HepG2 (cell line): ENCODE measurements around the gene NOL4L. TPM values are rescaled to one million over a fixed set of nuclear protein-coding genes. Genes with fewer than 3 reads are reported as not detected.

Source experiments
- ARNTL ChIP-seq: sonication (generic); formaldehyde crosslinking; IDR thresholded peaks from 2 replicates; pipeline ENCODE4 v1.4.0; 2020; ENCODE audit warnings: mild to moderate bottlenecking, missing genetic modification reagents
- BCL6 ChIP-seq: IDR thresholded peaks from 2 replicates; pipeline ENCODE4 v1.6.1; 2016; ENCODE audit warnings: missing genetic modification reagents, missing compliant biosample characterization
- CAMTA2 ChIP-seq: sonication (generic); formaldehyde crosslinking; IDR thresholded peaks from 2 replicates; pipeline ENCODE4 v1.4.0; 2020; ENCODE audit warnings: mild to moderate bottlenecking, missing genetic modification reagents, borderline replicate concordance
- FOXA1 ChIP-seq, 2 experiments: fragments of 450-650 bp in 1 of 2; sonication (generic) in 1 of 2; formaldehyde crosslinking in 1 of 2; IDR thresholded peaks; 2 replicates each; pipeline versions ENCODE4 v1.4.0 to v1.6.1; 2016 to 2020; ENCODE audit warnings: missing genetic modification reagents in 1 of 2
- FOXP1 ChIP-seq, 2 experiments: fragments of 450-650 bp in 1 of 2; IDR thresholded peaks; 2 replicates each; pipeline ENCODE4 v1.6.1; 2017 to 2018; ENCODE audit warnings: antibody characterized with exemption in 1 of 2
- GTF2F1 ChIP-seq: fragments of 150-350 bp; IDR thresholded peaks from 2 replicates; pipeline ENCODE4 v1.6.1; 2014; ENCODE audit warnings: low read length
- MEF2D ChIP-seq: sonication (generic); formaldehyde crosslinking; IDR thresholded peaks from 2 replicates; pipeline ENCODE4 v1.5.1; 2020; ENCODE audit warnings: mild to moderate bottlenecking, missing genetic modification reagents
- MLLT10 ChIP-seq: sonication (generic); formaldehyde crosslinking; IDR thresholded peaks from 2 replicates; pipeline ENCODE4 v1.4.0; 2020; ENCODE audit warnings: missing genetic modification reagents
- ONECUT2 ChIP-seq: sonication (generic); formaldehyde crosslinking; IDR thresholded peaks from 2 replicates; pipeline ENCODE4 v1.4.0; 2020; ENCODE audit warnings: missing genetic modification reagents
- YEATS2 ChIP-seq: sonication (generic); formaldehyde crosslinking; IDR thresholded peaks from 2 replicates; pipeline ENCODE4 v1.4.0; 2020; ENCODE audit warnings: missing genetic modification reagents, borderline replicate concordance
- ZNF143 ChIP-seq: sonication (generic); formaldehyde crosslinking; IDR thresholded peaks from 2 replicates; pipeline ENCODE4 v1.4.0; 2020; ENCODE audit warnings: missing genetic modification reagents
- ZNF546 ChIP-seq: sonication (generic); formaldehyde crosslinking; conservative IDR thresholded peaks from 2 replicates; pipeline ENCODE4 v1.8.1; 2023; ENCODE audit warnings: mild to moderate bottlenecking, missing genetic modification reagents
- ZNF607 ChIP-seq: sonication (generic); formaldehyde crosslinking; IDR thresholded peaks from 2 replicates; pipeline ENCODE4 v1.5.1; 2020; ENCODE audit warnings: missing genetic modification reagents, mild to moderate bottlenecking, borderline replicate concordance
- ZNF746 ChIP-seq: sonication (generic); formaldehyde crosslinking; IDR thresholded peaks from 2 replicates; pipeline ENCODE4 v1.8.0; 2022; ENCODE audit warnings: mild to moderate bottlenecking, missing genetic modification reagents
- polyA plus RNA-seq, 8 experiments: library from polyadenylated mRNA; depleted of rRNA in 3 of 8; stranded (reverse) in 7 of 8; unstranded in 1 of 8; fragments of >200 nt; fragmentation: Illumina TruSeq in 4 of 8; extraction: Trizol in 4 of 8; gene quantifications; 2 replicates each; pipeline versions ENCODE4 v1.2.1 to v1.2.3, GENCODE V29; 2011 to 2016; ENCODE audit warnings: low read depth in 4 of 8, missing spikeins in 1 of 8, mixed read lengths in 1 of 8; ENCODE audit not compliant: insufficient read depth in 1 of 8
- total RNA-seq, 5 experiments: library from RNA; depleted of rRNA; stranded (reverse); fragments of >200 nt; fragmentation: Illumina TruSeq; extraction: Trizol; gene quantifications; 2 replicates each; pipeline ENCODE4 v1.2.3, GENCODE V29; 2016; ENCODE audit warnings: low read depth in 1 of 5
- TF ChIP-seq, protein P1 (sequence below): IDR thresholded peaks from 2 replicates; pipeline ENCODE4 v1.6.1; 2018; ENCODE audit warnings: missing genetic modification reagents, mild to moderate bottlenecking, missing compliant biosample characterization
- TF ChIP-seq, protein P2 (sequence below): sonication (generic); formaldehyde crosslinking; IDR thresholded peaks from 2 replicates; pipeline ENCODE4 v1.8.0; 2023; ENCODE audit warnings: mild to moderate bottlenecking, missing genetic modification reagents
- TF ChIP-seq, protein P3 (sequence below): sonication (generic); formaldehyde crosslinking; IDR thresholded peaks from 2 replicates; pipeline ENCODE4 v1.4.0; 2020; ENCODE audit warnings: missing genetic modification reagents
- TF ChIP-seq, protein P4 (sequence below): sonication (generic); formaldehyde crosslinking; IDR thresholded peaks from 2 replicates; pipeline ENCODE4 v1.8.0; 2022; ENCODE audit warnings: missing genetic modification reagents, mild to moderate bottlenecking, borderline replicate concordance
- TF ChIP-seq, protein P5 (sequence below): sonication (generic); formaldehyde crosslinking; IDR thresholded peaks from 2 replicates; pipeline ENCODE4 v1.4.0; 2020; ENCODE audit warnings: mild to moderate bottlenecking, missing genetic modification reagents

NOL4L gene
- total and polyA plus RNA-seq, 2 of the 13 experiments (the other 11 are each of a cell fraction or from before 2014, with no cell fraction given) = 16.6 to 35.4 TPM

DNA sequence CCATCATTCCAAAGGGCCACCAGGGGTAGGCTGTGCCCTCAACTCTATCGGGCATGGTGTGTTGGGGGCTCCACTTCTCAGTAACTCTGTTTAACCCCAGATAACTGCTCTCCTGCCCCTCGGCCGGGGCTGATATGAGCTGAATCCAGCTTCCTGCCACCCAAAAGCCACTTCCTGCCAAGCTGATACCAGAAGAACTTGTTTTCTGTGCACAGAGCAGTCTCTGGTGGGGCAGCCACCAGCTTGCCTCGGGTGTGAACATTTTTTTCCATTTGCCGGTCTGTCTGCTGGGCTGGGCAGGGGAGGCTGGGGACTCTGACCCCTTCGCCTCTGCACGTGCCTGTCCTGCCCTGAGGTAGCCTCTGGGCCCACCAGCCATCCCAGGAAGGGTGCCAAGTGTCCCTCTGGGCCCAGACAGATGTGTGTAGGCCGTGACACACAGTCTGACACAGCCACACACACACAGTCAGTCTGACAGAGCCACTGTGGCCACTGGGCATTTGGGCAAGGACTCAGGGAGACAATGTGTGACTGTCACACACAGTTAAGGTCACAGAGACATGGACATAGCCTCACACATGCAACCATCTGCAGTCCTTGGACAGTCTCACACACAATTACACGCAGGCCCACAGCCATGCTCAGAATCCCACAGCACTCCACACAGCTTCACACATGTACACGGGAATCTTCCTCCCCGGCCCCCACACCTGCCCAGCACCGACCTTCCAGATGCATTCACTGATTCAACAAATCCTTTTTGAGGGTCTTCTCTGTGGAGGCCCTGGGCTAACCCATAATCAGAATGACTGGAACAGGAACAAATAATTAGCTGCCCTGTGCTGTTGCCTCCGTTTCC lies 45.1 kb downstream of the NOL4L start (continued):
- TF ChIP-seq ZNF546 (CRISPR knock-in tag) (peak; percentile 85; the same call in 1 of the 2 replicates), MLLT10 (no peak), ZNF607 (CRISPR knock-in tag) (no peak), FOXA1 (IDR thresholded peaks at IDR 0.05) (no peak), FOXA1 (CRISPR knock-in tag; IDR thresholded peaks at IDR 0.05) (no peak), FOXP1 (IDR thresholded peaks at IDR 0.05) (no peak), FOXP1 (CRISPR knock-in tag; IDR thresholded peaks at IDR 0.05) (peak; percentile 43; the same call in 1 of the 2 replicates), YEATS2 (CRISPR knock-in tag) (peak; percentile 41; the same call in 1 of the 2 replicates), ZNF143 (peak; percentile 46; the same call in 1 of the 2 replicates), ZNF746 (peak; percentile 99), ARNTL (CRISPR knock-in tag) (peak; percentile 93), MEF2D (CRISPR knock-in tag) (peak; percentile 67; the same call in 1 of the 2 replicates), ONECUT2 (CRISPR knock-in tag) (no peak), CAMTA2 (peak; percentile 73; the same call in 1 of the 2 replicates), GTF2F1 (0 out of 2 replicates have a peak, but pooled peaks have one; percentile 26), BCL6 (peak; percentile 87)
- TF ChIP-seq, protein P1, sequence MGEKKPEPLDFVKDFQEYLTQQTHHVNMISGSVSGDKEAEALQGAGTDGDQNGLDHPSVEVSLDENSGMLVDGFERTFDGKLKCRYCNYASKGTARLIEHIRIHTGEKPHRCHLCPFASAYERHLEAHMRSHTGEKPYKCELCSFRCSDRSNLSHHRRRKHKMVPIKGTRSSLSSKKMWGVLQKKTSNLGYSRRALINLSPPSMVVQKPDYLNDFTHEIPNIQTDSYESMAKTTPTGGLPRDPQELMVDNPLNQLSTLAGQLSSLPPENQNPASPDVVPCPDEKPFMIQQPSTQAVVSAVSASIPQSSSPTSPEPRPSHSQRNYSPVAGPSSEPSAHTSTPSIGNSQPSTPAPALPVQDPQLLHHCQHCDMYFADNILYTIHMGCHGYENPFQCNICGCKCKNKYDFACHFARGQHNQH = peak; percentile 86
- TF ChIP-seq, protein P2, sequence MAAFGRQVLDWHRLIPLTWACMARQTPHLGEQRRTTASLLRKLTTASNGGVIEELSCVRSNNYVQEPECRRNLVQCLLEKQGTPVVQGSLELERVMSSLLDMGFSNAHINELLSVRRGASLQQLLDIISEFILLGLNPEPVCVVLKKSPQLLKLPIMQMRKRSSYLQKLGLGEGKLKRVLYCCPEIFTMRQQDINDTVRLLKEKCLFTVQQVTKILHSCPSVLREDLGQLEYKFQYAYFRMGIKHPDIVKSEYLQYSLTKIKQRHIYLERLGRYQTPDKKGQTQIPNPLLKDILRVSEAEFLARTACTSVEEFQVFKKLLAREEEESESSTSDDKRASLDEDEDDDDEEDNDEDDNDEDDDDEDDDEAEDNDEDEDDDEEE (CRISPR knock-in tag) = 0 out of 2 replicates have a peak, but pooled peaks have one; percentile 71
- TF ChIP-seq, protein P3, sequence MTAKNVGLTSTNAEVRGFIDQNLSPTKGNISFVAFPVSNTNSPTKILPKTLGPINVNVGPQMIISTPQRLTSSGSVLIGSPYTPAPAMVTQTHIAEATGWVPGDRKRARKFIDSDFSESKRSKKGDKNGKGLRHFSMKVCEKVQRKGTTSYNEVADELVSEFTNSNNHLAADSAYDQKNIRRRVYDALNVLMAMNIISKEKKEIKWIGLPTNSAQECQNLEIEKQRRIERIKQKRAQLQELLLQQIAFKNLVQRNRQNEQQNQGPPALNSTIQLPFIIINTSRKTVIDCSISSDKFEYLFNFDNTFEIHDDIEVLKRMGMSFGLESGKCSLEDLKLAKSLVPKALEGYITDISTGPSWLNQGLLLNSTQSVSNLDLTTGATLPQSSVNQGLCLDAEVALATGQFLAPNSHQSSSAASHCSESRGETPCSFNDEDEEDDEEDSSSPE (CRISPR knock-in tag) = peak; percentile 86
- TF ChIP-seq, protein P4, sequence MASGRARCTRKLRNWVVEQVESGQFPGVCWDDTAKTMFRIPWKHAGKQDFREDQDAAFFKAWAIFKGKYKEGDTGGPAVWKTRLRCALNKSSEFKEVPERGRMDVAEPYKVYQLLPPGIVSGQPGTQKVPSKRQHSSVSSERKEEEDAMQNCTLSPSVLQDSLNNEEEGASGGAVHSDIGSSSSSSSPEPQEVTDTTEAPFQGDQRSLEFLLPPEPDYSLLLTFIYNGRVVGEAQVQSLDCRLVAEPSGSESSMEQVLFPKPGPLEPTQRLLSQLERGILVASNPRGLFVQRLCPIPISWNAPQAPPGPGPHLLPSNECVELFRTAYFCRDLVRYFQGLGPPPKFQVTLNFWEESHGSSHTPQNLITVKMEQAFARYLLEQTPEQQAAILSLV (CRISPR knock-in tag) = peak; percentile 95
- TF ChIP-seq, protein P5, sequence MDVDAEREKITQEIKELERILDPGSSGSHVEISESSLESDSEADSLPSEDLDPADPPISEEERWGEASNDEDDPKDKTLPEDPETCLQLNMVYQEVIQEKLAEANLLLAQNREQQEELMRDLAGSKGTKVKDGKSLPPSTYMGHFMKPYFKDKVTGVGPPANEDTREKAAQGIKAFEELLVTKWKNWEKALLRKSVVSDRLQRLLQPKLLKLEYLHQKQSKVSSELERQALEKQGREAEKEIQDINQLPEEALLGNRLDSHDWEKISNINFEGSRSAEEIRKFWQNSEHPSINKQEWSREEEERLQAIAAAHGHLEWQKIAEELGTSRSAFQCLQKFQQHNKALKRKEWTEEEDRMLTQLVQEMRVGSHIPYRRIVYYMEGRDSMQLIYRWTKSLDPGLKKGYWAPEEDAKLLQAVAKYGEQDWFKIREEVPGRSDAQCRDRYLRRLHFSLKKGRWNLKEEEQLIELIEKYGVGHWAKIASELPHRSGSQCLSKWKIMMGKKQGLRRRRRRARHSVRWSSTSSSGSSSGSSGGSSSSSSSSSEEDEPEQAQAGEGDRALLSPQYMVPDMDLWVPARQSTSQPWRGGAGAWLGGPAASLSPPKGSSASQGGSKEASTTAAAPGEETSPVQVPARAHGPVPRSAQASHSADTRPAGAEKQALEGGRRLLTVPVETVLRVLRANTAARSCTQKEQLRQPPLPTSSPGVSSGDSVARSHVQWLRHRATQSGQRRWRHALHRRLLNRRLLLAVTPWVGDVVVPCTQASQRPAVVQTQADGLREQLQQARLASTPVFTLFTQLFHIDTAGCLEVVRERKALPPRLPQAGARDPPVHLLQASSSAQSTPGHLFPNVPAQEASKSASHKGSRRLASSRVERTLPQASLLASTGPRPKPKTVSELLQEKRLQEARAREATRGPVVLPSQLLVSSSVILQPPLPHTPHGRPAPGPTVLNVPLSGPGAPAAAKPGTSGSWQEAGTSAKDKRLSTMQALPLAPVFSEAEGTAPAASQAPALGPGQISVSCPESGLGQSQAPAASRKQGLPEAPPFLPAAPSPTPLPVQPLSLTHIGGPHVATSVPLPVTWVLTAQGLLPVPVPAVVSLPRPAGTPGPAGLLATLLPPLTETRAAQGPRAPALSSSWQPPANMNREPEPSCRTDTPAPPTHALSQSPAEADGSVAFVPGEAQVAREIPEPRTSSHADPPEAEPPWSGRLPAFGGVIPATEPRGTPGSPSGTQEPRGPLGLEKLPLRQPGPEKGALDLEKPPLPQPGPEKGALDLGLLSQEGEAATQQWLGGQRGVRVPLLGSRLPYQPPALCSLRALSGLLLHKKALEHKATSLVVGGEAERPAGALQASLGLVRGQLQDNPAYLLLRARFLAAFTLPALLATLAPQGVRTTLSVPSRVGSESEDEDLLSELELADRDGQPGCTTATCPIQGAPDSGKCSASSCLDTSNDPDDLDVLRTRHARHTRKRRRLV (CRISPR knock-in tag) = no peak
